ENCODE data around the gene SLC7A1.
A peak's percentile ranks its signal among the peaks of the same experiment; 100 is the strongest.

SLC7A1 gene

GRCh38 chr13:29480893-29481525, 114.5 kb downstream of the SLC7A1 start:
- no peak for TF ChIP-seq CTCF (conservative IDR thresholded peaks at IDR 0.05)
- H3K27ac ChIP-seq: no peak overlapping the region

GRCh38 chr13:29479716-29480492, 115.6 kb downstream of the SLC7A1 start:
- H3K27ac ChIP-seq: no peak overlapping the region
- TF ChIP-seq CTCF (conservative IDR thresholded peaks at IDR 0.05): no peak

GRCh38 chr13:29476046-29476445, 119.4 kb downstream of the SLC7A1 start:
- no peak for TF ChIP-seq CTCF (conservative IDR thresholded peaks at IDR 0.05)

GRCh38 chr13:29474991-29475390, 120.5 kb downstream of the SLC7A1 start:
- no peak for TF ChIP-seq CTCF (conservative IDR thresholded peaks at IDR 0.05)
- H3K27ac ChIP-seq: no peak overlapping the region

More at GRCh38 chr13:29476046-29476445, 119.4 kb downstream of the SLC7A1 start:
- H3K27ac ChIP-seq: no peak overlapping the region

- TF ChIP-seq CTCF (conservative IDR thresholded peaks at IDR 0.05): no peak
- H3K27ac ChIP-seq: no peak overlapping the region
Observed at GRCh38 chr13:29473166-29473565, 122.3 kb downstream of the SLC7A1 start.

GRCh38 chr13:29472332-29472961, 123.0 kb downstream of the SLC7A1 start:
- H3K27ac ChIP-seq: no peak overlapping the region
- peak; percentile 92 for TF ChIP-seq CTCF (conservative IDR thresholded peaks at IDR 0.05)

GRCh38 chr13:29471551-29471950, 123.9 kb downstream of the SLC7A1 start:
- TF ChIP-seq CTCF (conservative IDR thresholded peaks at IDR 0.05): no peak
- H3K27ac ChIP-seq: no peak overlapping the region
